ENCODE results near the gene RIN3.

The RIN3 gene

DNA sequence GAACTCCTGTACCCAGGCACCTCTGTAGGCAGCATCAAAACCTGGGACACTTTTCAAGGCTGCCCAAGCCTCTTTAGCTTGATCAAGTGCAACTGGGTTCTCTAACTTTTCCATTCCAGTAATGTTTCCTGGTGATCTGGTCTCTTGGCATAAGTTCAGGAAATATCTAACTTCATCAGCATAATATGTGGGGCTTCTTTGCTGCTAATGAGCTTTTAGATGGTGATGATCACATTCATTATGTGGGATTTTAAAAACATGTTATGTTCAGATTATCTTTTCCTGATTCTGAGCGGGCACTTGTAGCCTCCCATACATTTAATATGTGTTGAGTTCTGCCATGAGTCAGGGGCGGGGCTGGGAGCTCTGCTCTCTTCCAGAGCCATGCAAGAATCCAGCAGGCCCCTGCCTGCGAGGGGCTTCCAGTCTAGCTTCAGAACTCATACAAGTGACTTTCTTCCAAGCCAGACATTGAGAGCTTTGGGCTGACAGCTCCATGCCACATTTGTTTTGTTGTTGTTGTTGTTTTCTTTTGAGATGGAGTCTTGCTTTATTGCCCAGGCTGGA, 39.5 kb upstream of the RIN3 start:
- in situ Hi-C loops (cut with HindIII; ENCODE audit: low sequenced_read_pairs), result no loop called here
- no peak for TF ChIP-seq CTCF (IDR thresholded peaks at IDR 0.05; ENCODE audit: low read depth, low read length)
- DNase-seq (ENCODE audit: low read depth, low spot score), result peak; percentile 16
- no peak overlapping the region for H3K4me3 ChIP-seq (ENCODE audit: low read depth, low read length)

DNA sequence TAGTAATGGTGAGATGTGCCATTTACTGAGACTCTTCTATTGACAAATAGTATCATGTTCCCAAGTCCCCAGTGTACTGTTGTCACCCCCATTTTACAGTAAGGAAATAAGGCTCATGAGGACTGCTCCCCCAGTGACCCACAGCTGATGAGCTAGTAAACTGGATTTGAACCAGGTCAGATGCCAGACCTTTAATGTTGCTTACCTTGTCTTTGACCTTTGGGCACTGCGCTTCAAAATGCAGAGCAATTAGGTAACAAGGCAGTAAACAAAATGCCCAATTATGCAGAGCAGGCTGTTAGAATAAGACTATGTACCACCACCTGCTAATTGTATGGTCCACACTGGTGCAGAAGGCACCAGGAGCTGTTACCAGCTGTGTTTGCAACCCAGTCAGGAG, 38.5 kb upstream of the RIN3 start:
- in situ Hi-C loops (cut with HindIII; ENCODE audit: low sequenced_read_pairs), result no loop called here
- TF ChIP-seq CTCF (IDR thresholded peaks at IDR 0.05; ENCODE audit: low read depth, low read length), result no peak
- H3K4me3 ChIP-seq (ENCODE audit: low read depth, low read length), result no peak overlapping the region
- no peak for DNase-seq (ENCODE audit: low read depth, low spot score)

- in situ Hi-C loops (cut with HindIII; ENCODE audit: low sequenced_read_pairs), result no loop called here
- no peak overlapping the region for H3K4me3 ChIP-seq (ENCODE audit: low read depth, low read length)
- TF ChIP-seq CTCF (IDR thresholded peaks at IDR 0.05; ENCODE audit: low read depth, low read length), result no peak
- DNase-seq (ENCODE audit: low read depth, low spot score), result no peak
Observed at GRCh38 chr14:92475451-92476187, 38.0 kb upstream of the RIN3 start.

DNA sequence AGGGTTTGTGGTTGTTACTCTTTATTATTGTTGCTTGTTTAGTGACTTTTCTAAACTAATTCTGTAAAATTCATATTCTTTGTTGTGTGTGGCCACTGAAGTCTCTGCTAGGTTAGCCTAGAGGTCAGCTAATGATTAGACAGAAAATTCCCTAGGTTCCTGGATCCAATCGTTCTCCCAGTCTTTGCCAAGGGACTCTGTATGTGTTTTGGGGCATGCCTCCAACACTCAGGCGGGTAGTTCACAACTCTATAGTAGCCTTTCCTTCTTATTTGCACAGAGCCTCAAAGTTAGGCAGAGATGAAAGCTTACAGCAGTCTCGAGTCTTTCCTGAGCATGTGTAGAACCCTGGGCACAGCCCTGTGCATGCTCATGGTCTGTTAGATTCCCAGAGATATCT, 32.7 kb upstream of the RIN3 start:
- in situ Hi-C loops (cut with HindIII; ENCODE audit: low sequenced_read_pairs), result no loop called here
- DNase-seq (ENCODE audit: low read depth, low spot score), result no peak
- no peak overlapping the region for H3K4me3 ChIP-seq (ENCODE audit: low read depth, low read length)
- TF ChIP-seq CTCF (IDR thresholded peaks at IDR 0.05; ENCODE audit: low read depth, low read length), result no peak

- no peak overlapping the region for H3K4me3 ChIP-seq (ENCODE audit: low read depth, low read length)
- peak; percentile 82 for DNase-seq (ENCODE audit: low read depth, low spot score)
- in situ Hi-C loops (cut with HindIII; ENCODE audit: low sequenced_read_pairs), result no loop called here
- TF ChIP-seq CTCF (IDR thresholded peaks at IDR 0.05; ENCODE audit: low read depth, low read length), result peak; percentile 48
Observed at GRCh38 chr14:92481386-92481785, 32.2 kb upstream of the RIN3 start.

DNA sequence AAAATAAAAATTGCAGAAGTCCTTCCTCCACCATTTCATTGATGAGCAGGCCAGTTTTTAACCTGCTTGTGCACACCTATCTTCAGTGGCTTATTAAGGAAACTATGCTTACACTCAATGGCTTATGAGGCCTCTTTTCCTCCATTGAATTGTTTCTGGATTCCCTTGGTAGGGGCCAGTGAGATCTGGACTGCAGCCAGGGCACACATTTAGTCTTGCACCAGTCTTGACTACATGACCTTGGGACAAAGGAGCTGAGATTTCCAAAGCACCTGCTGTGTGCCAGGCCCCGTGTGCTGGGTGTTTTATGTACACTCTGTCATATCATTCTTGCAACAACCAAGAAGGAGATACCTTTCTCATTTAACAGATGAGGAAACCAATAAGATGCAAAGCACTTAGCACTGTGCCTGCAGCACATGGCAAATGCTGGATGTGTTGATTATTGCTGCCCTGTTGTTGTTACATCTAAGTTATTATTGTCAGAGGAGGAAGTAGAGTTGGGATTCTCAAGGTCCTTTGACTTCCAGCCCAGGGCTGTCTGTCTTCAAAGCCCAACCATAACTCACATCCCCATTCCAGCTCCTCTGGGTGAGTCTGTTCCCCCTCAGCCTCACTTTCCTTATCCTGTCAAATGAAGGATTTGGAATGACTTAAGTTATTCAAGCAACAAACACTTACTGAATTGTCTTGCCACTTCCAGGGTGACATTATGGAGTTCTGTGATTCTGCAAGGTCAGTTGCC, 31.6 kb upstream of the RIN3 start:
- TF ChIP-seq CTCF (IDR thresholded peaks at IDR 0.05; ENCODE audit: low read depth, low read length), result no peak
- H3K4me3 ChIP-seq (ENCODE audit: low read depth, low read length), result no peak overlapping the region
- no peak for DNase-seq (ENCODE audit: low read depth, low spot score)
- in situ Hi-C loops (cut with HindIII; ENCODE audit: low sequenced_read_pairs), result no loop called here
